ENCODE data around the gene ZNF536.

ZNF536 gene

DNA sequence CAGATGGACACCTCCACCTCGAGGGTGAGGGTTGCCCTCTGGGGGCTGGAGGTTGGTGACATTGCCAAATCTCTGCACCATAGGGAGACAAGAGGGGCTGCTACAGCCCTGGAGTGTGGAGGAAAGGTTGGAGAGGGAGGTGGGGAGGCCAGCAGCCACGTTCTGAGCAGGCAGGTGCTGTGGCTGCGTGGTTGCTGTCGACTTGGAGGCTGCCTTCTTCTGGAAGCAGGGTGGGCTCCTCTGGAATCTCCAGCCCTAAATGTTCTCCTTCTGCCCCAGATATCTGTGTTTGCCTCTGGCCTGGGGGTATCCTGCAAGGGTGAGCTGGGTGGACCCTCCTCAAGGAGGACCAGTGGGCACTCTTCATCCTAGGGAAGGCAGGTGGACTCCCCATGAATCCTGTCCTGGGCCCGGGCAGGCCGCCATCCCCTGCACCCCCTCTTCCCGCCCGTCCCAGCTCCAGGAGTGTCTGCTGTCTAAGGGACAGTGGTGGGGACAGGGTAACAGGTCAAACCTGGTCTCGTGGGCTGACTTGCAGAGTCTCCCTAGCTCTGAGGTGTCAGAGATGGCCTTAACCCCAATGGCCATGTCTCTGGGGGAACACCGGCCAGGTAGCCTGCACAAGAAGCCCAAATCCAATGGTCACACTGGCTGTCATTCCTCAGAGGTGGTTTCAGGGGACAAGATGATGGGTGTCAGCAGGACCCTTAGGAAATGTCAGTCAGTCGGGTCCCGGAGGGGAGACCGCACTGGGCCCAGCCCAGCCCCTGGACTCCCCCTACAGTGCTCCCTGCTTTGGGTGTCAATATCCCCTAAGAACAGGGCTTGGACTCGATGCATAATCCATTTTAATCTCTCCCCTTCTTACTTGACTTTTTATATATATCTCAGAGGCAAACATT is 32.3 kb upstream of the ZNF536 start:
- TF ChIP-seq, protein P1, sequence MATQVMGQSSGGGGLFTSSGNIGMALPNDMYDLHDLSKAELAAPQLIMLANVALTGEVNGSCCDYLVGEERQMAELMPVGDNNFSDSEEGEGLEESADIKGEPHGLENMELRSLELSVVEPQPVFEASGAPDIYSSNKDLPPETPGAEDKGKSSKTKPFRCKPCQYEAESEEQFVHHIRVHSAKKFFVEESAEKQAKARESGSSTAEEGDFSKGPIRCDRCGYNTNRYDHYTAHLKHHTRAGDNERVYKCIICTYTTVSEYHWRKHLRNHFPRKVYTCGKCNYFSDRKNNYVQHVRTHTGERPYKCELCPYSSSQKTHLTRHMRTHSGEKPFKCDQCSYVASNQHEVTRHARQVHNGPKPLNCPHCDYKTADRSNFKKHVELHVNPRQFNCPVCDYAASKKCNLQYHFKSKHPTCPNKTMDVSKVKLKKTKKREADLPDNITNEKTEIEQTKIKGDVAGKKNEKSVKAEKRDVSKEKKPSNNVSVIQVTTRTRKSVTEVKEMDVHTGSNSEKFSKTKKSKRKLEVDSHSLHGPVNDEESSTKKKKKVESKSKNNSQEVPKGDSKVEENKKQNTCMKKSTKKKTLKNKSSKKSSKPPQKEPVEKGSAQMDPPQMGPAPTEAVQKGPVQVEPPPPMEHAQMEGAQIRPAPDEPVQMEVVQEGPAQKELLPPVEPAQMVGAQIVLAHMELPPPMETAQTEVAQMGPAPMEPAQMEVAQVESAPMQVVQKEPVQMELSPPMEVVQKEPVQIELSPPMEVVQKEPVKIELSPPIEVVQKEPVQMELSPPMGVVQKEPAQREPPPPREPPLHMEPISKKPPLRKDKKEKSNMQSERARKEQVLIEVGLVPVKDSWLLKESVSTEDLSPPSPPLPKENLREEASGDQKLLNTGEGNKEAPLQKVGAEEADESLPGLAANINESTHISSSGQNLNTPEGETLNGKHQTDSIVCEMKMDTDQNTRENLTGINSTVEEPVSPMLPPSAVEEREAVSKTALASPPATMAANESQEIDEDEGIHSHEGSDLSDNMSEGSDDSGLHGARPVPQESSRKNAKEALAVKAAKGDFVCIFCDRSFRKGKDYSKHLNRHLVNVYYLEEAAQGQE (IDR thresholded peaks at IDR 0.05; ENCODE audit: insufficient replicate concordance, low read depth), result no peak
- TF ChIP-seq, protein P2, sequence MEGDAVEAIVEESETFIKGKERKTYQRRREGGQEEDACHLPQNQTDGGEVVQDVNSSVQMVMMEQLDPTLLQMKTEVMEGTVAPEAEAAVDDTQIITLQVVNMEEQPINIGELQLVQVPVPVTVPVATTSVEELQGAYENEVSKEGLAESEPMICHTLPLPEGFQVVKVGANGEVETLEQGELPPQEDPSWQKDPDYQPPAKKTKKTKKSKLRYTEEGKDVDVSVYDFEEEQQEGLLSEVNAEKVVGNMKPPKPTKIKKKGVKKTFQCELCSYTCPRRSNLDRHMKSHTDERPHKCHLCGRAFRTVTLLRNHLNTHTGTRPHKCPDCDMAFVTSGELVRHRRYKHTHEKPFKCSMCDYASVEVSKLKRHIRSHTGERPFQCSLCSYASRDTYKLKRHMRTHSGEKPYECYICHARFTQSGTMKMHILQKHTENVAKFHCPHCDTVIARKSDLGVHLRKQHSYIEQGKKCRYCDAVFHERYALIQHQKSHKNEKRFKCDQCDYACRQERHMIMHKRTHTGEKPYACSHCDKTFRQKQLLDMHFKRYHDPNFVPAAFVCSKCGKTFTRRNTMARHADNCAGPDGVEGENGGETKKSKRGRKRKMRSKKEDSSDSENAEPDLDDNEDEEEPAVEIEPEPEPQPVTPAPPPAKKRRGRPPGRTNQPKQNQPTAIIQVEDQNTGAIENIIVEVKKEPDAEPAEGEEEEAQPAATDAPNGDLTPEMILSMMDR (IDR thresholded peaks at IDR 0.05; ENCODE audit: insufficient read depth, low read length), result no peak
- TF ChIP-seq GABPA (IDR thresholded peaks at IDR 0.05; ENCODE audit: low read depth) (no peak), SPI1 (IDR thresholded peaks at IDR 0.05; ENCODE audit: borderline replicate concordance, low read depth) (no peak), POLR2AphosphoS5 (IDR thresholded peaks at IDR 0.05; ENCODE audit: low read depth) (no peak)
- Histone ChIP-seq H3K4me3 (replicated peaks; ENCODE audit: insufficient read depth, low read length) (no peak overlapping the region), H3K27ac (replicated peaks) (no peak overlapping the region), H3K27me3 (ENCODE audit: insufficient read depth, poor library complexity, severe bottlenecking) (no peaks in the 10 kb centered on the region)
- no peak for DNase-seq (ENCODE audit: low read depth in 1 of 2, low spot score in 1 of 2)

DNA sequence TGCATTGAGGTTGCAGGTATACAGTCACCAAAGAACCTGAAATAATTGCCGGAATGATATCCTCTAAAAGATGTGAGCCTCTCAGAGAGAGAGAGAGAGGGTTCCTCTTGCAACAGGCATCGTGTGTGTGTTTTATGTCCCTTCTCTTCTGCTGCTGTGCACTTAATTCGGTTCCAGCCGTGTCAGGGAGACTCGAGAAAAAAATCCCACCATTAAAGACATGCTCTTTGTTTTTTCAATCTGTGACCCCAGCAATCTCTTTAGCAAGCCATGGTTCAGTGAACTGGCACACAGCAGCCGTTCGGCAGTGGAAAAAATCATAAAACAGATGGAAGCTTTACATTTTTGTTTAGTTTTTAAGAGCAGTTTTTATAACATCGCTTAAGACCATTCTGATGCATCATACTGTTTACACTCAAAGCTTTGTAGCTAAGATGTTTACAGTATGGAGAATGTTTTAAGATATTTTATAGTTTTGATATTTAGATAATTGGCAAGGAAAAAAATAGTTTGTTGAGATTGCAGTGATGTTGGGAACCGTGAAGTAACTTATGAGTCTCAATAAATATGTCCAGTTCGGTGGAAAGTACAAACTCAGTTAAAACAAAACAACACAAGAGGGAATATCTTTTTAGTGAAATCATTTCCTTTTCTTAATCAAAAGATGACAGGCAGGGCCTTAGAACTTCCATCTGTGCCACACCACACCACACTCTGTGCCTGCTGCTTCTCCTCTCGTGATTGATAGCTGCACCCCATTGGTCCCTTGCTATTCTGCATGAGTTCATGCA is 31.2 kb upstream of the ZNF536 start:
- H3K27me3 ChIP-seq (ENCODE audit: insufficient read depth, poor library complexity, severe bottlenecking), result no peaks in the 10 kb centered on the region
- H3K4me3 ChIP-seq (replicated peaks; ENCODE audit: insufficient read depth, low read length), result no peak overlapping the region
- TF ChIP-seq, protein P1 (IDR thresholded peaks at IDR 0.05; ENCODE audit: insufficient replicate concordance, low read depth), result no peak
- no peak overlapping the region for H3K27ac ChIP-seq (replicated peaks)
- no peak for DNase-seq (ENCODE audit: low read depth in 1 of 2, low spot score in 1 of 2)

GRCh38 chr19:30341611-30342201 is 30.5 kb upstream of the ZNF536 start:
- DNase-seq (ENCODE audit: low read depth in 1 of 2, low spot score in 1 of 2), result no peak
- Histone ChIP-seq H3K27me3 (ENCODE audit: insufficient read depth, poor library complexity, severe bottlenecking) (no peaks in the 10 kb centered on the region), H3K4me3 (replicated peaks; ENCODE audit: insufficient read depth, low read length) (no peak overlapping the region), H3K27ac (replicated peaks) (no peak overlapping the region)
- TF ChIP-seq POLR2AphosphoS5 (IDR thresholded peaks at IDR 0.05; ENCODE audit: low read depth), result no peak
- TF ChIP-seq, protein P1 (IDR thresholded peaks at IDR 0.05; ENCODE audit: insufficient replicate concordance, low read depth), result no peak
- no peak for TF ChIP-seq SPI1 (IDR thresholded peaks at IDR 0.05; ENCODE audit: borderline replicate concordance, low read depth)
- TF ChIP-seq, protein P2 (IDR thresholded peaks at IDR 0.05; ENCODE audit: insufficient read depth, low read length), result no peak
- no peak for TF ChIP-seq GABPA (IDR thresholded peaks at IDR 0.05; ENCODE audit: low read depth)

Measured in HL-60 (cell line).